ENCODE measurements around the gene LATS2. TPM values are rescaled to one million over a fixed set of nuclear protein-coding genes. Genes with fewer than 3 reads are reported as not detected.

The LATS2 gene
- total RNA-seq, 3 donors from 2014 or later: 15.1 to 35.2 (median 21.6) TPM

- Histone ChIP-seq H3K27me3 (no peaks in the 10 kb centered on the region), H3K4me3 (no peak overlapping the region), H3K27ac (no peak overlapping the region), H3K36me3 (no peaks in the 10 kb centered on the region), H3K9me3 (no peaks in the 10 kb centered on the region), H3K4me1 (no peaks in the 10 kb centered on the region)
- intact Hi-C loops (cut with DNase I; ENCODE audit: low total_unique reads): no loop called here
- TF ChIP-seq POLR2A (IDR thresholded peaks at IDR 0.05) (no peak), CTCF (IDR thresholded peaks at IDR 0.05) (no peak), POLR2AphosphoS5 (IDR thresholded peaks at IDR 0.05) (no peak)
- DNase-seq (ENCODE audit: low spot score in 2 of 2): no peak
Observed at GRCh38 chr13:21088534-21088933, 27.1 kb upstream of the LATS2 start.

- H3K27me3 ChIP-seq: no peaks in the 10 kb centered on the region
- no peaks in the 10 kb centered on the region for H3K36me3 ChIP-seq
- no peaks in the 10 kb centered on the region for H3K9me3 ChIP-seq
- no peak for TF ChIP-seq CTCF (IDR thresholded peaks at IDR 0.05)
- TF ChIP-seq POLR2A (IDR thresholded peaks at IDR 0.05): no peak
- TF ChIP-seq POLR2AphosphoS5 (IDR thresholded peaks at IDR 0.05): no peak
- intact Hi-C loops (cut with DNase I; ENCODE audit: low total_unique reads): no loop called here
- no peaks in the 10 kb centered on the region for H3K4me1 ChIP-seq
- no peak overlapping the region for H3K27ac ChIP-seq
- no peak for DNase-seq (ENCODE audit: low spot score in 2 of 2)
- no peak overlapping the region for H3K4me3 ChIP-seq
Observed at GRCh38 chr13:21086929-21087328, 25.5 kb upstream of the LATS2 start.

- TF ChIP-seq CTCF (IDR thresholded peaks at IDR 0.05) (no peak), POLR2AphosphoS5 (IDR thresholded peaks at IDR 0.05) (no peak), POLR2A (IDR thresholded peaks at IDR 0.05) (no peak)
- Histone ChIP-seq H3K36me3 (no peaks in the 10 kb centered on the region), H3K9me3 (no peaks in the 10 kb centered on the region), H3K4me3 (no peak overlapping the region), H3K27ac (no peak overlapping the region), H3K27me3 (no peaks in the 10 kb centered on the region), H3K4me1 (no peaks in the 10 kb centered on the region)
- DNase-seq (ENCODE audit: low spot score in 2 of 2): no peak
- intact Hi-C loops (cut with DNase I; ENCODE audit: low total_unique reads): no loop called here
Observed at GRCh38 chr13:21081926-21082325, 20.5 kb upstream of the LATS2 start.

- intact Hi-C loops (cut with DNase I; ENCODE audit: low total_unique reads): no loop called here
- no peaks in the 10 kb centered on the region for H3K27me3 ChIP-seq
- no peaks in the 10 kb centered on the region for H3K4me1 ChIP-seq
- DNase-seq (ENCODE audit: low spot score in 2 of 2): no peak
- H3K27ac ChIP-seq: peak overlapping the region in 1 of 2 donors; percentile 62
- TF ChIP-seq POLR2AphosphoS5 (IDR thresholded peaks at IDR 0.05): no peak
- TF ChIP-seq POLR2A (IDR thresholded peaks at IDR 0.05): no peak
- no peak for TF ChIP-seq CTCF (IDR thresholded peaks at IDR 0.05)
- no peak overlapping the region for H3K4me3 ChIP-seq
- no peaks in the 10 kb centered on the region for H3K9me3 ChIP-seq
- no peaks in the 10 kb centered on the region for H3K36me3 ChIP-seq
Observed at GRCh38 chr13:21080593-21080891, 19.2 kb upstream of the LATS2 start.

- TF ChIP-seq POLR2AphosphoS5 (IDR thresholded peaks at IDR 0.05) (peak in 1 of 3 donors; percentile 51), POLR2A (IDR thresholded peaks at IDR 0.05) (no peak)
- Histone ChIP-seq H3K27ac (peak overlapping the region in 1 of 2 donors; percentile 62), H3K27me3 (no peaks in the 10 kb centered on the region), H3K4me1 (no peaks in the 10 kb centered on the region), H3K9me3 (no peaks in the 10 kb centered on the region), H3K36me3 (no peaks in the 10 kb centered on the region), H3K4me3 (peak overlapping the region in 1 of 3 donors; percentile 35)
- DNase-seq (ENCODE audit: low spot score in 2 of 2): no peak
- intact Hi-C loops (cut with DNase I; ENCODE audit: low total_unique reads): no loop called here
Observed at GRCh38 chr13:21079761-21080592, 18.6 kb upstream of the LATS2 start.
